HG03520 (cell line): Measurements from ENCODE around the gene MRPL20.
"Not testable (repeated sequence)": the region's sequence is repeated elsewhere in the genome, so short reads cannot be mapped to it uniquely, and the experiment has no call there.

Experiments
- ATAC-seq: cut with Tn5 transposase; IDR thresholded peaks from one replicate; pipeline ENCODE4 v1.9.1; 2021; ENCODE audit warnings: mild to moderate bottlenecking, moderate library complexity; ENCODE audit not compliant: unreplicated experiment

Gene MRPL20

GRCh38 chr1:1437904-1438376, 30.8 kb upstream of the MRPL20 start:
- no peak for ATAC-seq

GRCh38 chr1:1437033-1437903, 30.2 kb upstream of the MRPL20 start:
- no peak for ATAC-seq

- ATAC-seq: no peak
These were observed 29.5 kb upstream of the MRPL20 start for GRCh38 chr1:1436630-1437032.

GRCh38 chr1:1435911-1436629, 29.0 kb upstream of the MRPL20 start:
- ATAC-seq: no peak

GRCh38 chr1:1435106-1435903, 28.2 kb upstream of the MRPL20 start, which contains the start of gene VWA1:
VWA1 (plus strand) TSS chr1:1435690; CDS start chr1:1435749, 59 bp downstream.
- no peak for ATAC-seq

- no peak for ATAC-seq
These were observed 27.7 kb upstream of the MRPL20 start for GRCh38 chr1:1434824-1435105.

GRCh38 chr1:1434131-1434823, 27.2 kb upstream of the MRPL20 start:
- no peak for ATAC-seq

- ATAC-seq: no peak
These were observed 26.7 kb upstream of the MRPL20 start for GRCh38 chr1:1433804-1434130.

- no peak for ATAC-seq
These were observed 26.1 kb upstream of the MRPL20 start for GRCh38 chr1:1432951-1433803.

GRCh38 chr1:1432274-1432950, 25.3 kb upstream of the MRPL20 start:
- no peak for ATAC-seq

- no peak for ATAC-seq
These were observed 24.8 kb upstream of the MRPL20 start for GRCh38 chr1:1431845-1432273.

- no peak for ATAC-seq
These were observed 24.1 kb upstream of the MRPL20 start for GRCh38 chr1:1430992-1431844.

- ATAC-seq: no peak
These were observed 23.3 kb upstream of the MRPL20 start for GRCh38 chr1:1430114-1430982.

- ATAC-seq: no peak
These were observed 22.6 kb upstream of the MRPL20 start for GRCh38 chr1:1429671-1430073.

- not testable (repeated sequence) for ATAC-seq
These were observed 21.9 kb upstream of the MRPL20 start for GRCh38 chr1:1428967-1429366.

- ATAC-seq: no peak
These were observed 21.1 kb upstream of the MRPL20 start for GRCh38 chr1:1428174-1428573.

- ATAC-seq: no peak
These were observed 20.7 kb upstream of the MRPL20 start for GRCh38 chr1:1427820-1428148.
